Common myeloid progenitor, CD34-positive (primary cell): ENCODE measurements around the gene GRIK2.
"Not testable (repeated sequence)": the region's sequence is repeated elsewhere in the genome, so short reads cannot be mapped to it uniquely, and the experiment has no call there.

Experiments
- CTCF ChIA-PET: fragments of 350-600 bp; sonication (Branson Sonifier 250); formaldehyde crosslinking; loops from one replicate; lab custom pipeline; 2021; ENCODE audit warnings: antibody characterized with exemption; lab: Charles Lee
- POLR2A ChIA-PET: fragments of 350-600 bp; sonication (Branson Sonifier 250); formaldehyde crosslinking; loops from one replicate; lab custom pipeline; 2021; ENCODE audit warnings: antibody characterized with exemption; lab: Charles Lee
- DNase-seq, 3 donors: peaks; one replicate each; pipeline versions ENCODE4 v3.0.0 to v3.0.0-alpha.2; 2013
- H3K27ac ChIP-seq, 2 experiments: 1 replicate in 1 of 2; 2 replicates in 1 of 2; pipeline ENCODE4 v1.7.0; 2013; ENCODE audit warnings: inconsistent platforms in 2 of 2, low read length in 2 of 2, mild to moderate bottlenecking in 2 of 2, low read depth in 1 of 2, moderate library complexity in 1 of 2; ENCODE audit not compliant: severe bottlenecking in 2 of 2, insufficient read depth in 1 of 2, poor library complexity in 1 of 2
- H3K27me3 ChIP-seq, 5 experiments: replicated peaks in 2 of 5; 1 replicate in 3 of 5; 2 replicates in 2 of 5; pipeline versions ENCODE4 v1.6.1 to v1.7.0; 2013; ENCODE audit warnings: low read length in 4 of 5, mild to moderate bottlenecking in 2 of 5, moderate library complexity in 2 of 5, inconsistent platforms in 1 of 5; ENCODE audit not compliant: insufficient read depth in 5 of 5, control insufficient read depth in 4 of 5
- H3K36me3 ChIP-seq, 4 experiments: 1 replicate in 2 of 4; 2 replicates in 2 of 4; pipeline versions ENCODE4 v1.6.1 to v1.7.0; 2013; ENCODE audit warnings: low read length in 3 of 4, control low read depth in 1 of 4, mild to moderate bottlenecking in 1 of 4; ENCODE audit not compliant: control insufficient read depth in 4 of 4, insufficient read depth in 4 of 4
- H3K4me1 ChIP-seq, 4 experiments: 1 replicate in 3 of 4; 2 replicates in 1 of 4; pipeline versions ENCODE4 v1.6.1 to v1.7.1; 2013; ENCODE audit warnings: low read length in 3 of 4, mild to moderate bottlenecking in 3 of 4, control low read depth in 1 of 4, inconsistent platforms in 1 of 4, moderate library complexity in 1 of 4; ENCODE audit not compliant: control insufficient read depth in 4 of 4, insufficient read depth in 4 of 4; ENCODE audit errors: control extremely low read depth in 1 of 4
- H3K4me3 ChIP-seq, 7 experiments: 1 replicate in 4 of 7; 2 replicates in 3 of 7; pipeline versions ENCODE4 v1.5.1 to v1.7.0; 2013; ENCODE audit warnings: mild to moderate bottlenecking in 7 of 7, low read length in 6 of 7, moderate library complexity in 6 of 7, inconsistent platforms in 2 of 7, low read depth in 2 of 7, control low read depth in 1 of 7; ENCODE audit not compliant: insufficient read depth in 4 of 7, control insufficient read depth in 1 of 7; ENCODE audit errors: extremely low read depth in 1 of 7
- H3K9me3 ChIP-seq, 5 experiments: 1 replicate in 4 of 5; 2 replicates in 1 of 5; pipeline versions ENCODE4 v1.6.1 to v1.7.1; 2013; ENCODE audit warnings: low read length in 4 of 5, mild to moderate bottlenecking in 2 of 5, inconsistent platforms in 1 of 5, low read depth in 1 of 5, moderate library complexity in 1 of 5; ENCODE audit not compliant: control insufficient read depth in 4 of 5, insufficient read depth in 2 of 5; ENCODE audit errors: control extremely low read depth in 1 of 5
- WGBS: methylation state at CpG from one replicate; pipeline ENCODE4 v1.1.5; 2013; ENCODE audit not compliant: insufficient coverage; 5-methylcytosine and 5-hydroxymethylcytosine counted together

The GRIK2 gene

GRCh38 chr6:102051720-102052119, 658.2 kb downstream of the GRIK2 start:
- H3K27ac ChIP-seq: no peak overlapping the region
- no peaks in the 10 kb centered on the region for H3K9me3 ChIP-seq
- ChIA-PET CTCF (no interaction called here), POLR2A (no interaction called here)
- no peak overlapping the region for H3K4me3 ChIP-seq
- H3K4me1 ChIP-seq: no peaks in the 10 kb centered on the region
- DNase-seq: no peak
- H3K36me3 ChIP-seq: no peaks in the 10 kb centered on the region
- H3K27me3 ChIP-seq: no peaks in the 10 kb centered on the region
- WGBS: no CpG with 5 or more reads among the region's 1 CpG

- H3K4me1 ChIP-seq: no peaks in the 10 kb centered on the region
- ChIA-PET CTCF (interaction anchor here (1.0 kb wide), 1 partner anchor 25 kb away, joined by 3 read pairs; no protein-coding TSS in a partner anchor), POLR2A (no interaction called here)
- no peaks in the 10 kb centered on the region for H3K36me3 ChIP-seq
- no peak overlapping the region for H3K27ac ChIP-seq
- no peaks in the 10 kb centered on the region for H3K27me3 ChIP-seq
- no peak overlapping the region for H3K4me3 ChIP-seq
- WGBS: 80% methylated on average over 1 of the region's 1 CpG
- H3K9me3 ChIP-seq: no peaks in the 10 kb centered on the region
- no peak for DNase-seq
Observed at GRCh38 chr6:102064142-102064541, 670.6 kb downstream of the GRIK2 start.

- CTCF ChIA-PET: no interaction called here
- Histone ChIP-seq H3K27me3 (no peaks in the 10 kb centered on the region), H3K4me3 (no peak overlapping the region), H3K4me1 (no peaks in the 10 kb centered on the region), H3K36me3 (no peaks in the 10 kb centered on the region), H3K27ac (no peak overlapping the region), H3K9me3 (no peaks in the 10 kb centered on the region)
- POLR2A ChIA-PET: no interaction called here
- no CpG with 5 or more reads among the region's 1 CpG for WGBS
- DNase-seq: no peak
Observed at GRCh38 chr6:102066301-102066700, 672.8 kb downstream of the GRIK2 start.

- Histone ChIP-seq H3K4me1 (no peaks in the 10 kb centered on the region), H3K9me3 (no peaks in the 10 kb centered on the region), H3K36me3 (no peaks in the 10 kb centered on the region), H3K27ac (no peak overlapping the region), H3K4me3 (no peak overlapping the region), H3K27me3 (no peaks in the 10 kb centered on the region)
- WGBS: 83% methylated on average over 5 of the region's 7 CpGs
- CTCF ChIA-PET: no interaction called here
- POLR2A ChIA-PET: no interaction called here
- no peak for DNase-seq
Observed at GRCh38 chr6:102068349-102068929, 674.9 kb downstream of the GRIK2 start.

GRCh38 chr6:102075539-102075938, 682.0 kb downstream of the GRIK2 start:
- CTCF ChIA-PET: no interaction called here
- POLR2A ChIA-PET: no interaction called here
- DNase-seq: no peak
- H3K27me3 ChIP-seq: no peaks in the 10 kb centered on the region
- WGBS: 80% methylated on average over 1 of the region's 2 CpGs
- H3K9me3 ChIP-seq: no peaks in the 10 kb centered on the region
- H3K36me3 ChIP-seq: no peaks in the 10 kb centered on the region
- H3K4me1 ChIP-seq: no peaks in the 10 kb centered on the region
- H3K27ac ChIP-seq: no peak overlapping the region
- H3K4me3 ChIP-seq: no peak overlapping the region

- Histone ChIP-seq H3K4me1 (no peaks in the 10 kb centered on the region), H3K9me3 (no peaks in the 10 kb centered on the region), H3K4me3 (no peak overlapping the region), H3K27me3 (no peaks in the 10 kb centered on the region), H3K27ac (no peak overlapping the region), H3K36me3 (no peaks in the 10 kb centered on the region)
- no CpG with 5 or more reads among the region's 2 CpGs for WGBS
- ChIA-PET CTCF (no interaction called here), POLR2A (no interaction called here)
- DNase-seq: no peak
Observed at GRCh38 chr6:102085257-102085656, 691.7 kb downstream of the GRIK2 start.

GRCh38 chr6:102088160-102088559, 694.7 kb downstream of the GRIK2 start:
- DNase-seq, POLR2A ChIA-PET, H3K27ac ChIP-seq, H3K4me1 ChIP-seq, H3K4me3 ChIP-seq, H3K27me3 ChIP-seq, CTCF ChIA-PET, H3K36me3 ChIP-seq, H3K9me3 ChIP-seq: not testable (repeated sequence)
- WGBS: 100% methylated on average over 18 of the region's 19 CpGs
